WTC11 (cell line): ENCODE measurements around the gene DBNL. TPM values are rescaled to one million over a fixed set of nuclear protein-coding genes. Genes with fewer than 3 reads are reported as not detected.

Source experiments
- ATF1 ChIP-seq: sonication (generic); formaldehyde crosslinking; IDR thresholded peaks from 2 replicates; pipeline ENCODE4 v1.8.1; 2023; ENCODE audit warnings: mild to moderate bottlenecking, moderate library complexity, missing genetic modification reagents
- CREB1 ChIP-seq: sonication (generic); formaldehyde crosslinking; IDR thresholded peaks from 2 replicates; pipeline ENCODE4 v1.8.0; 2023; ENCODE audit warnings: mild to moderate bottlenecking, missing genetic modification reagents
- CTCF ChIP-seq: fragments of 200-600 bp; IDR thresholded peaks from 2 replicates; pipeline ENCODE4 v1.8.0; 2022; ENCODE audit warnings: antibody characterized with exemption
- E2F1 ChIP-seq: sonication (generic); formaldehyde crosslinking; IDR thresholded peaks from 2 replicates; pipeline ENCODE4 v1.8.0; 2022; ENCODE audit warnings: mild to moderate bottlenecking, missing genetic modification reagents
- E2F4 ChIP-seq: sonication (generic); formaldehyde crosslinking; IDR thresholded peaks from 2 replicates; pipeline ENCODE4 v1.8.1; 2022; ENCODE audit warnings: low read depth, mild to moderate bottlenecking, moderate library complexity, missing genetic modification reagents, borderline replicate concordance
- FOXP1 ChIP-seq: sonication (generic); formaldehyde crosslinking; IDR thresholded peaks from 2 replicates; pipeline ENCODE4 v1.8.0; 2022; ENCODE audit warnings: missing genetic modification reagents, mild to moderate bottlenecking, moderate library complexity, borderline replicate concordance
- FOXP4 ChIP-seq: sonication (generic); formaldehyde crosslinking; IDR thresholded peaks from 2 replicates; pipeline ENCODE4 v1.8.0; 2022; ENCODE audit warnings: mild to moderate bottlenecking, missing genetic modification reagents
- IRF1 ChIP-seq: sonication (generic); formaldehyde crosslinking; IDR thresholded peaks from 2 replicates; pipeline ENCODE4 v1.8.0; 2023; ENCODE audit warnings: missing genetic modification reagents
- IRF2 ChIP-seq: sonication (generic); formaldehyde crosslinking; IDR thresholded peaks from 2 replicates; pipeline ENCODE4 v1.8.0; 2022; ENCODE audit warnings: low read depth, missing genetic modification reagents, borderline replicate concordance
- MAX ChIP-seq: sonication (generic); formaldehyde crosslinking; IDR thresholded peaks from 2 replicates; pipeline ENCODE4 v1.8.0; 2022; ENCODE audit warnings: mild to moderate bottlenecking, missing genetic modification reagents
- NFYB ChIP-seq: sonication (generic); formaldehyde crosslinking; conservative IDR thresholded peaks from 2 replicates; pipeline ENCODE4 v1.8.0; 2022; ENCODE audit warnings: low read depth, missing genetic modification reagents
- NR1H2 ChIP-seq: sonication (generic); formaldehyde crosslinking; IDR thresholded peaks from 2 replicates; pipeline ENCODE4 v1.9.0; 2021; ENCODE audit warnings: mild to moderate bottlenecking, moderate library complexity, missing genetic modification reagents
- NR3C1 ChIP-seq: sonication (generic); formaldehyde crosslinking; conservative IDR thresholded peaks from 2 replicates; pipeline ENCODE4 v1.8.1; 2023; ENCODE audit warnings: low read depth, mild to moderate bottlenecking, missing genetic modification reagents
- PRDM15 ChIP-seq: sonication (generic); formaldehyde crosslinking; IDR thresholded peaks from 2 replicates; pipeline ENCODE4 v1.8.0; 2022; ENCODE audit warnings: missing genetic modification reagents
- PREB ChIP-seq: sonication (generic); formaldehyde crosslinking; IDR thresholded peaks from 2 replicates; pipeline ENCODE4 v1.8.1; 2022; ENCODE audit warnings: mild to moderate bottlenecking, missing genetic modification reagents, moderate library complexity, borderline replicate concordance
- RELA ChIP-seq: sonication (generic); formaldehyde crosslinking; IDR thresholded peaks from 2 replicates; pipeline ENCODE4 v1.8.1; 2022; ENCODE audit warnings: missing genetic modification reagents, mild to moderate bottlenecking, borderline replicate concordance
- ZBTB21 ChIP-seq: sonication (generic); formaldehyde crosslinking; IDR thresholded peaks from 2 replicates; pipeline ENCODE4 v1.8.1; 2023; ENCODE audit warnings: mild to moderate bottlenecking, missing genetic modification reagents, borderline replicate concordance
- ZNF219 ChIP-seq: sonication (generic); formaldehyde crosslinking; IDR thresholded peaks from 2 replicates; pipeline ENCODE4 v1.8.0; 2023; ENCODE audit warnings: missing genetic modification reagents, mild to moderate bottlenecking, borderline replicate concordance
- ZNF416 ChIP-seq: fragments of 250-450 bp; sonication (Bioruptor Pico); IDR thresholded peaks from 2 replicates; pipeline ENCODE4 v1.9.0; 2021; ENCODE audit warnings: mild to moderate bottlenecking, inconsistent platforms
- ZNF512 ChIP-seq: sonication (generic); formaldehyde crosslinking; IDR thresholded peaks from 2 replicates; pipeline ENCODE4 v1.8.1; 2022; ENCODE audit warnings: missing genetic modification reagents, borderline replicate concordance
- ZSCAN18 ChIP-seq: fragments of 250-450 bp; sonication (Bioruptor Pico); IDR thresholded peaks from 2 replicates; pipeline ENCODE4 v2.1.2; 2022; ENCODE audit warnings: mild to moderate bottlenecking, moderate library complexity
- total RNA-seq: library from RNA; stranded (reverse); gene quantifications from 3 replicates; pipeline ENCODE4 v1.2.3, GENCODE V29; 2021

DBNL gene
- total RNA-seq, 1 experiment from 2014 or later: 36.1 TPM

- peak; percentile 17; the same call in 1 of the 2 replicates for TF ChIP-seq PRDM15 (CRISPR knock-in tag)
- no peak for TF ChIP-seq ZNF219 (CRISPR knock-in tag)
- TF ChIP-seq NR3C1 (CRISPR knock-in tag): no peak
- TF ChIP-seq E2F1 (CRISPR knock-in tag): no peak
- 0 out of 2 replicates have a peak, but pooled peaks have one; percentile 29 for TF ChIP-seq ZBTB21 (CRISPR knock-in tag)
- TF ChIP-seq ZNF416 (CRISPR knock-in tag): no peak
- TF ChIP-seq IRF1 (CRISPR knock-in tag): peak; percentile 82; the same call in 1 of the 2 replicates
- no peak for TF ChIP-seq ATF1 (CRISPR knock-in tag)
- no peak for TF ChIP-seq IRF2
- no peak for TF ChIP-seq ZSCAN18 (CRISPR knock-in tag)
- no peak for TF ChIP-seq NFYB
- TF ChIP-seq CTCF: no peak
- 0 out of 2 replicates have a peak, but pooled peaks have one; percentile 49 for TF ChIP-seq RELA (CRISPR knock-in tag)
- TF ChIP-seq FOXP4 (CRISPR knock-in tag): peak; percentile 89
- TF ChIP-seq E2F4 (CRISPR knock-in tag): no peak
- TF ChIP-seq FOXP1 (CRISPR knock-in tag): peak; percentile 83; the same call in 1 of the 2 replicates
- TF ChIP-seq MAX: peak; percentile 91
- TF ChIP-seq CREB1 (CRISPR knock-in tag): no peak
- TF ChIP-seq NR1H2 (CRISPR knock-in tag): no peak
- peak; percentile 32; the same call in 1 of the 2 replicates for TF ChIP-seq PREB
- no peak for TF ChIP-seq ZNF512
Measured at GRCh38 chr7:44044315-44045225, at the start of gene DBNL (continued).
